ENCODE measurements around the gene BLM.

GRCh38 chr15:90710436-90711027, 6.6 kb upstream of the BLM start:
- TF ChIP-seq SMC3 (IDR thresholded peaks at IDR 0.05; ENCODE audit: low read depth, low read length): no peak
- TF ChIP-seq CTCF (conservative IDR thresholded peaks at IDR 0.05; ENCODE audit: low read depth, low read length): no peak
- TF ChIP-seq, protein P1, sequence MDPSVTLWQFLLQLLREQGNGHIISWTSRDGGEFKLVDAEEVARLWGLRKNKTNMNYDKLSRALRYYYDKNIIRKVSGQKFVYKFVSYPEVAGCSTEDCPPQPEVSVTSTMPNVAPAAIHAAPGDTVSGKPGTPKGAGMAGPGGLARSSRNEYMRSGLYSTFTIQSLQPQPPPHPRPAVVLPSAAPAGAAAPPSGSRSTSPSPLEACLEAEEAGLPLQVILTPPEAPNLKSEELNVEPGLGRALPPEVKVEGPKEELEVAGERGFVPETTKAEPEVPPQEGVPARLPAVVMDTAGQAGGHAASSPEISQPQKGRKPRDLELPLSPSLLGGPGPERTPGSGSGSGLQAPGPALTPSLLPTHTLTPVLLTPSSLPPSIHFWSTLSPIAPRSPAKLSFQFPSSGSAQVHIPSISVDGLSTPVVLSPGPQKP (IDR thresholded peaks at IDR 0.05; ENCODE audit: borderline replicate concordance, low read depth, low read length): no peak
- no peak for TF ChIP-seq POLR2A (IDR thresholded peaks at IDR 0.05; ENCODE audit: low read depth, low read length)
- TF ChIP-seq CEBPB (IDR thresholded peaks at IDR 0.05; ENCODE audit: low read depth, low read length): no peak
- TF ChIP-seq FOS (IDR thresholded peaks at IDR 0.05; ENCODE audit: low read depth, low read length): no peak
- TF ChIP-seq BHLHE40 (IDR thresholded peaks at IDR 0.05; ENCODE audit: low read depth, low read length): no peak
- TF ChIP-seq NFE2L2 (IDR thresholded peaks at IDR 0.05; ENCODE audit: low read depth, low read length): no peak
- TF ChIP-seq MAZ (IDR thresholded peaks at IDR 0.05; ENCODE audit: borderline replicate concordance, low read depth, low read length): no peak
- TF ChIP-seq CHD1 (IDR thresholded peaks at IDR 0.05; ENCODE audit: low read depth, low read length): no peak
- TF ChIP-seq RCOR1 (IDR thresholded peaks at IDR 0.05; ENCODE audit: insufficient replicate concordance, low read length): no peak
